ENCODE measurements around the gene NR1D1.
A peak's percentile ranks its signal among the peaks of the same experiment; 100 is the strongest.

NR1D1 gene

DNA sequence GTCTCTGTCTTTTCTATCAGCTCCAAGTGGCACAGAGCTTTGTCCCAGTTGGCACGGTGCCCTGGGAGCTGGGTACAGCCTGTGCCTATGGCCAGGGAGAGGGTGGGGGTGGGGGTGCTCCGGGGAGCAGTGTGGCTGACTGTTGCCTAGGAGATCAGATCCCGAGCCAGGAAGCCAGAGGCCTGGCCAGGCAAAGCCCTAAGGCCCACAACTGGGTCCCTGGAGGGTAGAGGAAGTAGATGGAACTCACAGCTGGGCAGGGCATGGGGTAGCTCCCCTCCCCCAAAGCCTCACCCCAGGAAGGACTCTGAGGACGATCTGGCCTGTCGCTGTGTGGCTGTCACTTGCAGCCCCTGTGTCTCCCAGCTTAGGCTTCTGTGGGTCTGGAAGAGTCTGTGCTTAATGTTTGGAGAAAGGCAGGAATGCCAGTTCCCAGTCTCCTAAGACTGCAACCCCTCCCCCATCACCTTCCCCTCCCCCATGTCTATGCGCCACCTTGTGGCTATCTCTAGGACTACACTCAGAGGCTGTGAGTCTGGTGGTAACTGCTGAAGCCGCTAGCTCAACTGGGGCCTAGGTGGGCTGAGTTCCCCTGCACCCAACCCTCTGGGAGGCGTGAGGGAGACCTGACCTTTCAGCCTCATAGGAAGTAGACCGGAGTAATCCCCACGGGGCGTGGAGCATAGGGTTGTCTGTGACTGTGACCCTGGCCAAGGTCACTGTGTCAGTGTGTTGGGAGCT, 25.0 kb downstream of the NR1D1 start (continued):
- TF ChIP-seq ZNF148 (tag by site-specific recombination; IDR thresholded peaks at IDR 0.05; ENCODE audit: borderline replicate concordance) = no peak
- TF ChIP-seq ZEB2 (tag by site-specific recombination; IDR thresholded peaks at IDR 0.05) = no peak
- TF ChIP-seq KLF16 (tag by site-specific recombination; IDR thresholded peaks at IDR 0.05) = peak; percentile 40; the same call in 1 of the 2 replicates
- peak; percentile 56; the same call in 1 of the 2 replicates for TF ChIP-seq ZSCAN30 (tag by site-specific recombination; IDR thresholded peaks at IDR 0.05)
- TF ChIP-seq ZNF184 (tag by site-specific recombination; IDR thresholded peaks at IDR 0.05) = no peak
- TF ChIP-seq ELK4 (IDR thresholded peaks at IDR 0.05; ENCODE audit: borderline replicate concordance, low read depth, low read length) = no peak
- no peak for TF ChIP-seq ZNF121 (tag by site-specific recombination; IDR thresholded peaks at IDR 0.05)
- no peak for TF ChIP-seq ZNF629 (tag by site-specific recombination; IDR thresholded peaks at IDR 0.05)
- no peak for TF ChIP-seq ZNF510 (tag by site-specific recombination; IDR thresholded peaks at IDR 0.05; ENCODE audit: insufficient replicate concordance)
- no peak for TF ChIP-seq ZNF830 (tag by site-specific recombination; IDR thresholded peaks at IDR 0.05; ENCODE audit: low read depth)
- TF ChIP-seq ZNF426 (tag by site-specific recombination; IDR thresholded peaks at IDR 0.05) = no peak
- no peak for TF ChIP-seq ZNF18 (tag by site-specific recombination; IDR thresholded peaks at IDR 0.05)
- no peak for TF ChIP-seq ZNF10 (tag by site-specific recombination; IDR thresholded peaks at IDR 0.05)
- no peak for TF ChIP-seq PBX3 (CRISPR knock-in tag; IDR thresholded peaks at IDR 0.05)
- TF ChIP-seq, protein P1, sequence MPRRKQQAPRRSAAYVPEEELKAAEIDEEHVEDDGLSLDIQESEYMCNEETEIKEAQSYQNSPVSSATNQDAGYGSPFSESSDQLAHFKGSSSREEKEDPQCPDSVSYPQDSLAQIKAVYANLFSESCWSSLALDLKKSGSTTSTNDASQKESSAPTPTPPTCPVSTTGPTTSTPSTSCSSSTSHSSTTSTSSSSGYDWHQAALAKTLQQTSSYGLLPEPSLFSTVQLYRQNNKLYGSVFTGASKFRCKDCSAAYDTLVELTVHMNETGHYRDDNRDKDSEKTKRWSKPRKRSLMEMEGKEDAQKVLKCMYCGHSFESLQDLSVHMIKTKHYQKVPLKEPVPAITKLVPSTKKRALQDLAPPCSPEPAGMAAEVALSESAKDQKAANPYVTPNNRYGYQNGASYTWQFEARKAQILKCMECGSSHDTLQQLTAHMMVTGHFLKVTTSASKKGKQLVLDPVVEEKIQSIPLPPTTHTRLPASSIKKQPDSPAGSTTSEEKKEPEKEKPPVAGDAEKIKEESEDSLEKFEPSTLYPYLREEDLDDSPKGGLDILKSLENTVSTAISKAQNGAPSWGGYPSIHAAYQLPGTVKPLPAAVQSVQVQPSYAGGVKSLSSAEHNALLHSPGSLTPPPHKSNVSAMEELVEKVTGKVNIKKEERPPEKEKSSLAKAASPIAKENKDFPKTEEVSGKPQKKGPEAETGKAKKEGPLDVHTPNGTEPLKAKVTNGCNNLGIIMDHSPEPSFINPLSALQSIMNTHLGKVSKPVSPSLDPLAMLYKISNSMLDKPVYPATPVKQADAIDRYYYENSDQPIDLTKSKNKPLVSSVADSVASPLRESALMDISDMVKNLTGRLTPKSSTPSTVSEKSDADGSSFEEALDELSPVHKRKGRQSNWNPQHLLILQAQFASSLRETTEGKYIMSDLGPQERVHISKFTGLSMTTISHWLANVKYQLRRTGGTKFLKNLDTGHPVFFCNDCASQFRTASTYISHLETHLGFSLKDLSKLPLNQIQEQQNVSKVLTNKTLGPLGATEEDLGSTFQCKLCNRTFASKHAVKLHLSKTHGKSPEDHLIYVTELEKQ (tag by site-specific recombination; IDR thresholded peaks at IDR 0.05; ENCODE audit: borderline replicate concordance) = no peak
- TF ChIP-seq BCL6B (tag by site-specific recombination; IDR thresholded peaks at IDR 0.05) = no peak
- TF ChIP-seq ZNF776 (tag by site-specific recombination; IDR thresholded peaks at IDR 0.05; ENCODE audit: borderline replicate concordance) = no peak
- no peak for TF ChIP-seq ZBTB8A (tag by site-specific recombination; IDR thresholded peaks at IDR 0.05)
- TF ChIP-seq ZNF416 (tag by site-specific recombination; IDR thresholded peaks at IDR 0.05) = no peak
- no peak for TF ChIP-seq ZNF529 (tag by site-specific recombination; IDR thresholded peaks at IDR 0.05; ENCODE audit: insufficient replicate concordance)
- no peak for TF ChIP-seq PRDM2 (tag by site-specific recombination; IDR thresholded peaks at IDR 0.05; ENCODE audit: borderline replicate concordance)

All from HEK293 (cell line).